GM12873 (cell line): Measurements from ENCODE around the gene UBL7.

Source experiments
- CTCF ChIP-seq: IDR thresholded peaks from 2 replicates; pipeline ENCODE4 v1.5.1; 2012; ENCODE audit warnings: low read depth, mild to moderate bottlenecking, moderate library complexity, low read length, control low read depth; ENCODE audit not compliant: insufficient read depth; ENCODE audit errors: missing control alignments

UBL7 gene

DNA sequence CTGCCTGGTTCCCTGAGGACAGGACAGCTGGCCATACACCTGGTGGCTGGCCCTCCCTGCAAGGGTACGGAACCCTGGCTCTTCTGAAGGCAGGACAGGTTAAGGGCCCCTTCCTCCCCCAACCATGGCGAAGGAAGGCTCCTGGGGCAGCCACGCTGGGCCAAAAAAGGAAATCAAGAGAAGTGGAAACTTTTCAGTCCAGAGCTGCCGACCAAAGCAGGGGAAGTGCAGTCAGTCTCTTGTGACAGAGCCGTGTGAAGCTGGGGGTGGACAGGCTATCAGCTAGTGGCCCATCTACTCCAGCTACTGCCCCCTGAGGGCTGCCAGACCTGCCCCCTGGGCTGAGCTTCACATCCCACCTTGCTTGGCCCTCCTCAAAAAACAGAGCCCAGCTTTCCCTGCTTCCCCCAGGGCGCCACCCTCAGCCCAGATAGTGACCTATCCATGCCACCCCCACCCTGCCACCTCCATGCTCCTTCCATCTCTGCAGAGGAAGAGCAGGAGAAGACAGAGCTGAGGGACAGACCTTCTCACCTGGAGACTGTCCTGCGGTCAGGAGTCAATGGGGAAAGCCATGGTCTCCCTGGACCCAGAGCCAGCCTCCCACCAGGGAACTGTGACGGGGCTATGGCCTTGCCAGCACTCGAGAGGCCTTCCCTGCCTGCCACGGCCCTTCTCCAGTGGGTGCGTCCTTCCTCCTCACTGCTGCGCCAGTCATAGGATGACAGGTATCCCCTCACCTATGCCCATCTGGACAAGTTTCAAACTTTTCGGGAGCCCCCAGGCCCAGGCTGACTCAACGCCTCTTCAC is 31.8 kb downstream of the UBL7 start:
- no peak for TF ChIP-seq CTCF

DNA sequence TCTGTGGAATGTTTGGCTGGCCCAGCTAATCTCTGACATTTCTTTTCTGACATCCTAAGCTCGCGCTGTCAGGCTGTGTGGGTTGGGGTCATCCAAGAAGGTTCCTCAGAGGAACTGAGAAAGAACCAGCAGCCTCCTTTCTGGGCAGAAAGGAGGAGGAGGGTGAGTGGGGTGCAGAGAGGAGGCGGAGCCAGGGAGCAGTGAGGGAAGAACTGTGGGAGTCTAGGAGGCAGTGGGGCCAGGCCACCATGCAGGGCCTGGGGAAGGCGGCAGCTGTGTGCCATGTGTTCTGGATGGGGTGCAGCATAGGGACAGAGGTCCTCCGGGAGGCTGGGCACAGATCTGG is 32.5 kb downstream of the UBL7 start:
- TF ChIP-seq CTCF, result no peak

DNA sequence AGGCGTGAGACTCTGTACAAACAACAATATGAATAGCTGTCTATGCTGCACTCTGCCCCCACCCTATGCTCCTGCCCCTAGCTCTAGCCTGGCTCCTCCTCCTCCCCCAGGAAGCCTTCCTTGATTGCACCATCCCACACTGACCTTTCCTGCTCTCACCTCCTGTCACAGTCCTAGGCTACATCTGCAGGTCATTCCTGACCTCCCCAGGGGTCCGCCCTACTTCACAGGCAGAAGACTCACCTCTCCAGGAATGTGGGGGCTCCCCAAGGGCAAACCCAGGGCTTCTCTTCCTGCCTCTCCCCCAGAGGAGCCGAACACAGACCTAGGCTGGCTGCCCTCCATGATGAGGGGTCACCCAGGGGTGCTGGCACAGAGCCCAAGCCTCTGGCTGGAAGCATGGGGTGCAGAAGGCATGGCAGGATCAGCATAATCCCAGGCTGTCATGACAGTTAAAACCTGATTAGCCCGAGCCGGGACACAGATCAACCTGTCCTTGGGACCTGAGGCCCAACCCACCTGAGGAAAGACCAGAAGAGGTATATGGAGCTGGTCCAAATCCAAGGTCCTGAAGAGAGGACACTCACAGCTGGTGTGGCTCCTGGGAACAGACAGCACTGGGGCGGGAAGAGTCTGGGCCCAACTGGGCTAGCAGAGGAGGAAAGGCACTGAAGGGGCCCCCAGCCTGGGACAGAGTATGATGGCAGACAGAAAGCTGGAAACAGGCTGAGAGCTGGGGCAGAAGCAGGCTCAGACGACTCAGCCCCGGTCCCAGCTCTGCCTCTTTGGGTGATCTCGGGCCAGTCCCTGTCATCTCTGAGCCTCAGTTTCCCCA is 33.1 kb downstream of the UBL7 start:
- TF ChIP-seq CTCF, result no peak

GRCh38 chr15:74426404-74427281 is 34.3 kb downstream of the UBL7 start:
- TF ChIP-seq CTCF, result no peak

DNA sequence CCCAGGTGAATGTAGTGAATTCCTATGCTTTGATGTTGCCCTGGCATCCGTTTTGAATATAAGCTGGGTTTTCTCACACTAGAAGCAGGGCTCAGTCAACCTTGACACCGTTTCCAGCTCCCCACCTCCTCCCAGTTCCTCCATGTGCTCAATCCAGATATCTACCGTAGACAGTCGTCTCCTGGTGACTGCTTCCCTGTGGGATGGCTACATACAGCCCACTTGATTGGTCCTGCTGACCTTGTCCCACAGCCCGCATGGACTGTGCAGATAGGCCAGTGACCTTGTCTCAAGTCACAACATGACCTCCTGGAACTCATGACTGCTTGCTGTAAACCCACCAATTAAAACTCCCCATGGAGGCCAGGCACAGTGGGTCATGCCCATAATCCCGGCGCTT is 35.3 kb downstream of the UBL7 start:
- TF ChIP-seq CTCF, result no peak

- TF ChIP-seq CTCF, result no peak
Measured at GRCh38 chr15:74424901-74425528, 35.9 kb downstream of the UBL7 start.
